T follicular helper cell (primary cell): ENCODE results near the gene ZNF175.
"Not testable (repeated sequence)": the region's sequence is repeated elsewhere in the genome, so short reads cannot be mapped to it uniquely, and the experiment has no call there.

Source experiments
- DNase-seq: peaks from one replicate; pipeline ENCODE4 v3.0.0-alpha.2; 2020; ENCODE audit warnings: low read depth

The ZNF175 gene

DNA sequence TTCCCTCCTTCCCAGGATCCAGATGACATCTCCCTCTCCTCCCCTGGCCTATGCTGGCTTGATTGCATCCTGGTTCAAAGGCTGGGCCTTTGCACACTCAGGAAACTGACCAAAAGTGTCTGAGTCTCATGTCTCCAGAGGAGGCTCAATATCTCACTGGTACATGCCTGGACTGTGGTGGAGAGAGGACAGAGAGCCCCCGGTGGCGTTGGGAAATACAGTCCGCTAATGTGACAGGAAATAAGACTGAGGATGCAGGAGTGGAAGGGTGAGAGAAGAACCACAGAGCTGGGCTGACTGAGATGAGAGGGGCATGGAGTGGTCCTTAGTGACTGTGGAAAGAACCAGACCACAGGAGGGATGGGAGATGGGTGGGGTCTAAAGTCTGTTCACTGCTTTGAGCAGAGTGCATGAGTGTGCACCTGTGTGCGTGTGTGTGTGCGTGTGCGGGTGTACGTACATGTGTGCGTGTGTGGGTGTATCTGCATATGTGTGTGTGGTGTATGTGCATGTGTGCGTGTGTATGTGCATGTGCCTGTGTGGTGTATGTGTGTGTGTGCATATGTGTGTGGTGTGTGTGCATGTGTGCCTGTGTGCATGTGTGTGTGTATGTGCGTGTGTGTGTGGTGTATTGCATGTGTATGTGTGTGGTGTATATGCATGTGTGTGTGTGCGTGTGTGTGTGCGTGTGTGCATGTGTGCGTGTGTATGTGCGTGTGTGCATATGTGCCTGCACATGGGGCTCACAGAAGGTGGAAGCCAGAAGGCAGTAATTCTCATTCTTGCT, 57.3 kb downstream of the ZNF175 start:
- DNase-seq: no peak

DNA sequence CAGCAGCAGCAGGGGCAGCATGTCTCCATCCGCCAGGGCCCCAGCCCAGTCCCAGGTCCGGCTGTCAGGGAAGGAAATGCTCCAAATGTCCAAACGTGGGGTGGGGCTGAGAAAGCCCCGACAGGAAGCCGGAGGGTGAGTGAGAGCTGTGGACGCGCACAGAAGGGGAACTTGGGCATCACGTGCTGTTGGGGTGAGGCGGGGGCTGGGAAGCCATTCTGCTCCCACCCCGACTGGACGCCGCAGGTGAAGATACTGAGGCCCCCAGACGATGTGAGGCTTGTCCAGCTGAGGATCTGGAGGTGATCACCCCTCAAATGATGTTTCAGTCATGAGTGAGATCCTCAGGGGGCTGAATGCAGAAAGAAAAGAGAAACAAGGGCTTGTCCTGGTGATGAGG, 59.2 kb downstream of the ZNF175 start, which contains the start of gene SIGLEC5:
Gene SIGLEC5, minus strand, starts transcription at position 87 of the 400 bp plus-strand sequence. Its CDS starts 66 bp downstream, at position 21.
- DNase-seq: not testable (repeated sequence)

DNA sequence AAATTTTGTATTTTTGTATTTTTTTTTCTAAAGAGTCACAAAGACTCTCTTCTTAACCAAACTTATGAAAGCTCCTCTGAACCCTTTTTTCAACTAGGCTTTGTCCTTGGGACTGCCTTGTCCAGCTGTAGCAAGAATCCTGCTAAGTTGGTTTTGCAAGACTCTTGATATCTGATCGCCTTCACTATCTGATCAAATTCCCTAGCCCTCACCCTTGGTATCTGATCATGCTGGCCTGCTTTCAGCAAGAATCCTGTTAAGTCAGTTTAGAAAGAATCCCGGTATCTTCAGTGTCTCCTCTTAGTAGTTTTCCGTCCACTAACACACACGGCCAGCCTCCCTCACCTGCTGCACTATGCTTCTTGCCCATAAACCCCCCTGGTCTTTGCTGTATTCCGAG, 61.0 kb downstream of the ZNF175 start:
- DNase-seq: no peak

DNA sequence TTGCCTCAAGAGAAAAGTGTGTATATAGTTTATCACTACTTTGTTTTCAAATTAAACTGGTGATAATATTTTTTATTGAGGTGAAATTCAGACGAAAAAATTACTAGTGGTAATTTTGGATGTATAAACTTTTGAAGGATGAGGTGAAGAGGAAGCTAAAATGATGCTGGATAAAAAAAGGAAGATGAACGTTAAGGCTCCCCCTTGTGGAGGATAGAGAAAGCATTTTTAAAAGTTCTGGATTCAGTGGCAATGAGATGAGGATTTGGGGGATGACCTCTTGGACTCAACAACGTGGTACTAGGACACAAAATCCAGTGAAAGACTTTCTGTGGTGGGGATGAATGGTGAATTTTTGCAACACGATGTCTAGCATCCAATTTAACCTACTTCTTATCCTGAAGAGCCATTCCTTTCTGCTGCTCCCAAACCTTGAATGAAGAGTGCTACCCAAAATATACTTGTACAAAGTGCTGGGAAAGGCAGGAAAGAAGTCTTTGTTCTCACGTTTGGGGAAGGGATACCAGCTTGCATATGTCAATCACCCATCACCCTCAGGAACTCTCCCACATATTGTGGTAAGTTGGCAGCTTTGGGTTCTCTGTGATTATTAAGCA, 66.4 kb downstream of the ZNF175 start:
- DNase-seq: no peak

DNA sequence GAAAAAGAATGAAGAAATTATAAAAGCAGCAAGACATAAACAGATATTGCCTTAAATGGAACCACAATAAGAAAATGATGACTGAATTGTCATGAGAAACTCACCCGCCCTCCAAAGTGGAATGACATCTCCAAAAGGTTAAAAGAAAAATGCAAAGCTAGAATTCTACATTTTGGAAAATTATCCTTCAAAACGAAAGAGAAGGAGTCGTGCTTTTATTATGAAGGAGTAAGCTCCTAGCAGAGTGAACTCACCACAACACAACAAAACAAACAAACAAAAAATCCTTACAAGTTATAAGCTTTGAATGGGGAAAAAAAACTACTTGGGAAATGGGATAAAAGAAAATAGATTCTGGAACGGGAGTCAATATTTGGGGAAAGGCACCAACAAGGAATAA, 68.8 kb downstream of the ZNF175 start:
- no peak for DNase-seq

DNA sequence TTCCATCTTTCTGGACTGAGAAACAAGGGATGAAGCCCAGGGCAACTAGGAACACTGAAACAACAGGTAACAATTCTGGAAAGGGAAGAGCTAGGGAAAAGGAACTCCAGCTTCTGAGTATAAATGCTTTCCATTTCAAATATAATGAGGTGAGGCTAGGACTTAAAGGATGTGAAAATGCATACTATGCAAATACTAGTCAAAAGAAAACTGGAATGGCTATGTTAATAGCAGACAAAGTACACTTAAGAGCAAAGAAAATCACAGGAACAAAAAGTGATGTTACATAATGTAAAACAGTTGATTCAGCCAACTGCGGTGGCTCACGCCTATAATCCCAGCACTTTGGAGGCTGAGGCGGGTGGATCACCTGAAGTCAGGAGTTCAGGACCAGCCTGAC, 69.3 kb downstream of the ZNF175 start:
- DNase-seq: no peak

DNA sequence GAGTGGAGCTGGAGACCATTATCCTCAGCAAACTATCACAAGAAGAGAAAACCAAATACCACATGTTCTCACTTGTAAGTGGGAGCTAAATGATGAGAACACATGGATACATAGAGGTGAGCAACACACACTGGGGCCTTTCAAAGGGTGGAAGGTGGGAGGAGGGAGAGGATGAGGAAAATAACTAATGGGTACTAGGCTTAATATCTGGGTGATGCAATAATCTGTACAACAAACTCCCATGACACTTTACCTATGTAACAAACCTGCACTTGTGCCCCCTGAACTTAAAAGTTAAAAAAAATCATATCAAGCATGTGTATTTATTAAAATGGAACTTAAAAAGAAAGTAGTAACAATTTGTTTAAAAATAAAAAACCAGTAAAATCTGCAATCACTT, 70.6 kb downstream of the ZNF175 start:
- no peak for DNase-seq
